GM18870 (cell line): Measurements from ENCODE around the gene IFIT2.

Source experiments
- ATAC-seq: cut with Tn5 transposase; IDR thresholded peaks from one replicate; pipeline ENCODE4 v1.9.1; 2021; ENCODE audit warnings: moderate library complexity; ENCODE audit not compliant: unreplicated experiment

Gene IFIT2

DNA sequence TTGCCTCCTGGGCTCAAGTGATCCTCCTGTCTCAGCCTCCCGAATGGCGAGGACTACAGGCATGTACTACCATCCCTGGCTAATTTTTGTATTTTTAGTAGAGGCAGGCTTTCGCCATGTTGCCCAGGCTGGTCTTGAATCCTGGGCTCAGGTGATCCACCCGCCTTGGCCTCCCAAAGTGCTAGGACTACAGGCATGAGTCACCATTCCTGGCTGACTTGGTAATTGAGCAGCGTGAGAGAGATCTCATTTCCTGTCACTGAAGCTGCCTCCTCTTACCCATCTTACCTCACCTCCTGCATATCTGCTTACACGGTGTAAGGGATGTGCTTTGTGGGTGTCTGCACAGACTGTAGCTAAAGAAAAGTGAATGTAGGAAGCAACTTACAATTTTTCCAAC lies 35.6 kb downstream of the IFIT2 start:
- ATAC-seq: no peak

DNA sequence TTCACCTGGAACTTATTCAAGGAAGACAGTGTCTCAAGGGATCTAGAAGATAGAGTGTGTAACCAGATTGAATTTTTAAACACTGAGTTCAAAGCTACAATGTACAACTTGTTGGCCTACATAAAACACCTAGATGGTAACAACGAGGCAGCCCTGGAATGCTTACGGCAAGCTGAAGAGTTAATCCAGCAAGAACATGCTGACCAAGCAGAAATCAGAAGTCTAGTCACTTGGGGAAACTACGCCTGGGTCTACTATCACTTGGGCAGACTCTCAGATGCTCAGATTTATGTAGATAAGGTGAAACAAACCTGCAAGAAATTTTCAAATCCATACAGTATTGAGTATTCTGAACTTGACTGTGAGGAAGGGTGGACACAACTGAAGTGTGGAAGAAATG lies 36.9 kb downstream of the IFIT2 start:
- no peak for ATAC-seq

DNA sequence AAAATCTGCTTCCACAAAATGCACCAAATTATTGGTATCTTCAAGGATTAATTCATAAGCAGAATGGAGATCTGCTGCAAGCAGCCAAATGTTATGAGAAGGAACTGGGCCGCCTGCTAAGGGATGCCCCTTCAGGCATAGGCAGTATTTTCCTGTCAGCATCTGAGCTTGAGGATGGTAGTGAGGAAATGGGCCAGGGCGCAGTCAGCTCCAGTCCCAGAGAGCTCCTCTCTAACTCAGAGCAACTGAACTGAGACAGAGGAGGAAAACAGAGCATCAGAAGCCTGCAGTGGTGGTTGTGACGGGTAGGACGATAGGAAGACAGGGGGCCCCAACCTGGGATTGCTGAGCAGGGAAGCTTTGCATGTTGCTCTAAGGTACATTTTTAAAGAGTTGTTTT lies 38.0 kb downstream of the IFIT2 start:
- no peak for ATAC-seq

DNA sequence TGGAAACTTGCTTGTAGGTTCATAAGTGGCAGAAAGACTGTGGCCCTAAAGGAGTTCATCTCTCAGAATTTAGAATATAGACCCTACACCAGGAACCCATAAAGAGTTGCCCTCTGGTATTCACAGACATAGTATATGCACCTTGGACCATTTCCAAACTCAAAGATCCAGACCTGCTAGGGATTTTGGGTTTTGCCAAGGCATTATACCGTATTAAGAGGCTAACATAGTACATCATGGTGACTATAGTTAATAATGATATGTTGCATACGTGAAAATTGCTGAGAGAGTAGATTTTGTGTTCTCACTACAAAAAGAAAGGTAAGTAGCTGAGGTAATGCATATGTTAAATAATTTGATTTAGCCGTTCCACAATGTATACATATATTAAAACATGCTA lies 39.8 kb downstream of the IFIT2 start:
- ATAC-seq: no peak

DNA sequence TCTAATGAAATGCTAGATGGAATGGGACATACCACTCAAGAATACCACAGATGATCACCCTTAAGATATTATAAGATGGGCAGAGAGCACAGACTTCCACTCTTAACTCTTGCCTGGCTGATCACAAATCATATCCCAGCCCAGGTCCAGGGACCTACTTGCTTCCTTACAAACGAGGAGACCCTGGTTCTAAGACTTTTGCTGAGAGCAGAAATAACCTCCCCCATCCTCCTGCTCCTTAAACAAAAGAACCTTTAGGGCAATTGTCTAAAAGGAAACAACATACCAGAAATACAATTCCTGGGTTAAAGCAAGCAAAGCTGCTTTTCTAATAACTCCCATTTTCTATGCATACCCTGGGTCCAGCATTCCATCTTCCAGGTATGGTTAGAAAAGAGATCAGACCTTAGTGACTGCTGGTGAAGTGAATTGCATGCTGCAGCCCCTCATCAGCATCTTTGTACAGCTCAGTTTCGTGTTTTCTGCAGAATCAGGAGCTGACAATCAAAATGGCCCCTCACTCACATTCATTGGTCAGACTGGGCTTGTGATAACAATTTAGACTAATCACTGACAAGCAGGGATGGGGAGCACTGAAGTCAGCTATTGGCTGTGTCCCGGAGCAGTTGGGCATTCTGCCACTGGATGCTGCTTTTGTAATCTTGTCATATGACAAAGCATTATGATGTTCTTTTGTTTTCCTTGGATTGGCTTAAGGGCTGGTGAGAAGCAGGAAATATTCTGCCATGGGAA lies 40.5 kb downstream of the IFIT2 start:
- ATAC-seq: no peak

DNA sequence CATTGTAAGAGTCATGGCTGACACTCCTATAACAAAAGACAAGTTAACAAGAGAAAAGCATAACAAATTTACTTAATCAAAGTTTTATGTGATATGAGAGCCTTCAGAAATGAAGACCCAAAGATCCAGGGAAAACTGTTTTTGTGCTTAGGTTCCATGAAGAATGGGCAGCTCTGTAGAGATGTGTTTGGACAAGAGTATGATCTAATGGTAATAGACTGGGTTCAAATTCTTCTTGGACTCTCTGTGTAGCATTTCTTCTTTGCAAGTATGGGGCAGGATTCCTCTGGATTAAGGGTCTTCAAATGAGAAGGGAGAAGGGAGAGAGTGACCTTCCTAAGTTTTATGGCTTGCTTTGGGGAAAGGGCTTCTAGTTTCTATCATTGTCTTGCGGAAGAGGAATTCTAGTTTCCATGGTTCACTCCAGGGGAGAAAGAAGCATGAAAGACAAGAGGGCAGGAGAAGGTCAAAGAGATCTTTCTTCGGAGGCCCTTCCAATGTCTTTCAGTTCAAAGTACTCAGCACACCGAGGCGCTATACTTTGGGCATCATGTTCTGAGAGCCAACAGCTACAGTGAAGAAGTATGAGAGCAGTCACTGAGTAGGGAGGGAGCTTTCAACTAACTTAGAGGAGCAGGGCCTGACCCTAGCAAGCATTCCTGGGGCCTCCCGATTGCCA lies 41.4 kb downstream of the IFIT2 start:
- ATAC-seq: no peak

DNA sequence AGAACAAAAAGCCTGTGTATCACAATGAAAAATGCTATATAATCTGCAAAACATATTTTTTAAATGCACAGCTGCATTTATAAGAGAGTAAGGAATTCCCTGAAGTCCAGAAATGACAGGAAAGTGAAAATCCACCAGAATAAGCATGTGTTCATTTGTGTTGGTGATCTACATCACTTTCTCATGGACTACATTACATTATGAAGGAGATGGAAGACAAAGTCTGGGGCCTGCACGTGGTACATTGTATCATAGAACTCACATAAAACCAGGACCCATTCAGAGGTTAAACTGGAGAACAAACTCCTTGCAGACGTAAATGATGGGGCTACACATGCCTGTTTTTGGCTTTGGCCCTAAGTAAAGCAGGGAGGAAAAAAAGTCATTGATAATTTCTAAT lies 42.3 kb downstream of the IFIT2 start:
- no peak for ATAC-seq

DNA sequence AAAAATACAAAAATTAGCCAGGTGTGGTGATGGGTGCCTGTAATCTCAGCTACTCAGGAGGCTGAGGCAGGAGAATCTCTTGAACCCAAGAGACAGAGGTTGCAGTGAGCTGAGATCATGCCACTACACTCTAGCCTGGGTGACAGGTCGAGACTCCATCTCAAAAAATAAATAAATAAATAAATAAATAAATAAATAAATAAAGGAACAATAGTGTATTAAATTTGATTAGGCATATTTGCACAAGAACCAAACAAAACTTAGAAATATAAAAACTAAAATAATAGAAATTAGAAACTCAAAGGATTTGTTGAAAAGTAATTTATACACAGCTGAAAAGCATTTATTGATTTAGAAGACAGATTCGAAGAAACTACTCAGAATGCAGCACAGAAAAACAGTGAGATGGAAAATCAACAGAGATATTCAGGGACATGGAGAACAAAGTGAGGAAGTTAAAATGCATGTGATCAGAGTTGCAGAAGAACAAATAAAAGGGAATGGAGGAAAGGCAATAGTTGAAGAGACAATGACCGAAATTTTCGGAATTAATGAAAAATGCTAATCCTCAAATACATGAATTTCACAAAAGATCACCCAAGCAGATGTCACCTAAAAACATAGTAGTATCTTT lies 43.6 kb downstream of the IFIT2 start:
- ATAC-seq: no peak

DNA sequence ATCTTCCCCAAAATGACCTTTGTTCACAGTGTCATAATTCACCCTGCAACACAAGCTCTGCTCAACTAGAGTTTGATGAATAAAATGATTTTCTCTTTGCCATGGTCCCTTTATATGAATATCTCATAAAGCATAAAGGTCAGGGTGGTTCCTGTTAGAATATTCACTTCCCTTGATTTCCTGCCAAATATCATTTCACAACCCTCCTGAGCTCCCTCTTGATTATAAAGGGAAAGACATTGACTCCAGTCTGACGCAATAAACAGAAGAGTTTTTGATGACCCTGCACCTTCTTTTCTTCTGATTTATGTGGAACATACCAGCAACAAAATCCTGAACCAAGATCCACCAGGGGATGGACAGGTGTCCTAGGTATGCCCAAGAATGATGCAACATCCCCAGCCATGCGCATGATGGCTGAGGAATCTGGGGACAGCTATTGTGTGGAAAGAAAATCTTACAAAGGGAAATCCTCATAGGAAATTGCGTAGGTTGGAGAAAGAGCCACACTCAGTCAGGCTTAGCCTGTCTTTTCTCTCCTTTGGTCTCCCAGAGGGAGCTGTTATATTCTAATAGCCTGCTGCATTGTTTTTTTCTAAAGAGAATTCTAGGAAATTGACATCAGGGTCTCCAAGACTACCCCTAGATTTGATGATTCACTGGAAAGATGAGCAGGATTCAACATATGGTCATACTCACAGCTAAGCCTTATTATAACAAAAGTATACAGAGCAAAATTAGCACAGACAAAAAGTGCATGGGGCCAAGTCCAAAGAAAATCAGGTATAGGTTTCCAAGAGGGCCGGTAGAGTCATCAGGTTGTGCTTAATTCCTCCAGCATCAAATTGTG lies 44.8 kb downstream of the IFIT2 start:
- no peak for ATAC-seq

DNA sequence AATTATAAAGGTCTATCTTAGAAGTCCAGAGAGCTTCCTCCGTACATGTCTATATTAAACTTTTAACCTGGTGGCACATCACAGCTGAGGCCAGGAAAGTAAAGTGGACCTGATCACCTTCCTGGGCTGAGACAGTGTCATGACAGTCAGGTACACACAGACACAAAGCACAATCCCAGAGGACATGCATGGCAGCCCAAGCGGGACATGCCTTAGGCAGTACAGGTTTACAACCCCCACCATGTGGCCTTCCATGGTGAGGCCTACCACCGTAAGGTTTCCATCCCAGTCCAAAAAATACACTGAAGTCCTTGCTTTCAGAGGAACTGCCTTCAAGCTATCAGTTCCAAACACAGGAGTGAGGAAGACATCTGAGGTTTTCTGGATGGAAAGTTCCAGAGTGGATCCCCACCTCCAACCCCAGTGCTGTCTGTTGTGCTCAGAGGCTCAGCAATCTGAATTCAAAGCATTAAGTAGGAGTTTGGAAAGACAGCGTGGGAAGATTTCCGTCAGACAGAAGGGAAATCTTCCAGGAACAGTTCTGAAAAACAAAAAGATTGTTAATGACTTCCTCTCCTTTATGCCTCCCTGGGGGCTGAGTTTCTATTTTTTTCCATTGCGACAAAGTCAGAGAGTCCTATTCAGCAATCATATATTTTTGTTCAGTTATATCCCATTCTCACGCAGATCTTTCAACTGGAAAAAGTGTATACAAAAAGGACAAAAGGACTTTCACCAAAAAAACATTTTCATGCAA lies 46.0 kb downstream of the IFIT2 start:
- ATAC-seq: no peak

DNA sequence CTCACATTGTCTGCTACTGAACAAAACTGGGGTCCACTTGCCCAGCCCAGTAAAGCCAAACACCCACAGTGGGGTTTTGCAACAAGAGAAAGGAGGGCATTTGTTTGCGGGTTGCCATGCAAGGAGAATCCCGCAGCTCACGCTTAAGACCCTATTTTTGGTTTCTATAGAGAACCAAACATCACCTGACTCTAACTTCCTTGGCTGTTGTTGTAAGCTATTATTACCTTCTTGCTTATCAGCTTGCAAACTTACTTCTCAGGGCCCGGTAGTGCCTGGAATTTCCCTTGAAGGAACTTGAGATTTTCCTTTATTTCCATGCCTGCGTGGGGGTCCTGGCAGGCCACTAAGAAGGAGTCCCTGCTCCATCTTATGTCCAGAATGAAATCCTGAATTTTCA lies 46.6 kb downstream of the IFIT2 start:
- ATAC-seq: no peak

DNA sequence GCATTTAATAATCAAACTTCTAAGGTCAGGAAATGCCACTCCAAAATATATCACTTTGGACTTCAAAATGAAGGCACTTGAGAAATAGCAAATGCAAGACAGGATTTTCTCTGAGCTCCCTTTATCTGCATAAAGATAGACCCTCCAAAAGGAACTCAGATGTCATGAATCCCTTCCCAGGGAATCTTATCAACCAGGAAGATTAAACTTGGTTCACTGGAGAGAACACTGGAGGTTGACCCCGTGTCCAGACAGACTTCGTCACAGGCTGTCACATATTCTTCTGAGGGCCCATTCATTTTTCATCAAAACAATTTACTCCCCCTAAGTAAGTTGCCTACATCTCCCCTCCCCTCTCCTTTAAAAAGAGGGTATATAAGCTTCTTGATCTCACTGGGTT lies 47.1 kb downstream of the IFIT2 start:
- ATAC-seq: no peak

DNA sequence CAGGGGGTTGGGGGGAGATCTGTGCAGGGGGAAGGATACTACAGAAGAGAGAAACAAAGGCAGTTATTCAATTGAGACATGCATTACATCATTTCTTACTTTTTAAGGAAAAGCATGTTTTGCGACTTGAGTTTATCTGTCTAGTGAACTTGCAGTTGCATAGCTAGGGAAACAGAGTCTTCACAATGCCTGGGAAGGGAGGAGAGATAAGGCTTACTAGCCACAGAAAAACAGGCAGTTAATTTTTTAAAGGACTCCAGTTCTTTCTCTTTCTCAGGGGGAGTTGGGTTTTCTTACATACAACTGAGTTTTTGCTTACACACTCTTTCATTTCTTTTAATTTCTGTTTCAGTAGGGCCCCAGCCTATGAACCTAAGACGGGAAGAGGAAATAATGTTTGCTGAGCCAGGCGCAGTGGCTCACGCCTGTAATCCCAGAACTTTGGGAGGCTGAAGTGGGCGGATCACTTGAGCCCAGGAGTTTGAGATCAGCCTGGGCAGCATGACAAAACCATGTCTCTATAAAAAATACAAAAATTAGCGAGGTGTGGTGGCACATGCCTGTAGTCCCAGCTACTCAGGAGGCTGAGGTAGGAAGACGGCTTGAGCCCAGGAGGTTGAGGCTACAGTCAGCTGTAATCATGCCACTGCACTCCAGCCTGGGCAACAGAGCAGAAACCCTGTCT lies 48.9 kb downstream of the IFIT2 start:
- peak; percentile 32 for ATAC-seq

DNA sequence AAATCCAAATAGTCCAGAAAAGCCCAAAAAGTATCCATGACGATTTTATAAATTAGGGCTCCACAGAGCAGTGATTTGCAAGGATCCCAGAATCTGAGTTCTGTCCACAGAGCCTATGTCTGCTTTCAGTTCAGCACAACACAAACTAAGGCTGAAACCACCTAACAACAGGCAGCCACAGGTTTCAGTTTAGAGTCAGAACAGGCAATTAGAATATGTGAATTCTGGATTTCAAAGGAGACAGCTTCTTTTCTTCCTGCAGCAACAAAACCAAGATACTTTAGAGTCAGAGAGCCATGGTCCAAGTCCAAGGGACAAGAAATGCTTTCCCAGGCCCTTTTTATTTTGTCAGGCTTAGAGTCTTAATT lies 49.5 kb downstream of the IFIT2 start:
- ATAC-seq: peak; percentile 79

DNA sequence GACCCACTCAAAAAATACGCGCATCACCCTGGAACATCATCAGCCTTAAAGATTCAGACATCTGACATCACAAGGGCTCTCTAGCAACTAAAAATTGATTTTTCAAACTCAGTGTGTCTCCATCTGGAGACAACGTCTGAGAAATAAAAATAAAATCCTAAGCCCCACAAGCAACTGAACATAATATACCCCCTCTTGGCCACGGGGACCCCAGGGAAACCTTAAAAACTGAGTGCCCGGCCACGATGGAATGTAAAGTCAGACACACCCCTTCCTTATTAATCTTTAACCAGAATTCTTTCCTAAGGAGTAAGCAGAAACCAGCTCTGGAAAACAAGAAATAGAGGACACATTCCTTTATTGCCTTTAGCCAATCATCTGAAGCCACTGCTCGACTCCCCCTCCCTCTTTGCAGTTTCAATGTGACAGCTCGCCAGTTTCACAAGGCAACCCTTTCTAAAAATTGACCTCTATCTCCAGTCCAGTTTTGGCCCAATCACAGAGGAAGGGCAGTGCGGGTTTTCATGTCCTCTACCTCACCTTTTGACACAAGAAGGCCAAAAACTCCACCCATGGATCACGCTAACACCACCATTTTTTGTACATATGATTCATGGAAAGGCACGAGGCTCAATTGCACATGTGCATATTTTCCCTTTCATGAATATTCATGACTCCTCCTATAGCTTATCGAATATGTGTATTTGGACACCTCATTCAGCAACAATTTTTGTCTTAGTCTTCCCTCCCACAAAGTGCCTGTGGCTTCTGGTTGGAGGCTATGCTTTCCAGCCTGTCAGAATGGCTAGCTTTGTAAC lies 50.1 kb downstream of the IFIT2 start:
- no peak for ATAC-seq

DNA sequence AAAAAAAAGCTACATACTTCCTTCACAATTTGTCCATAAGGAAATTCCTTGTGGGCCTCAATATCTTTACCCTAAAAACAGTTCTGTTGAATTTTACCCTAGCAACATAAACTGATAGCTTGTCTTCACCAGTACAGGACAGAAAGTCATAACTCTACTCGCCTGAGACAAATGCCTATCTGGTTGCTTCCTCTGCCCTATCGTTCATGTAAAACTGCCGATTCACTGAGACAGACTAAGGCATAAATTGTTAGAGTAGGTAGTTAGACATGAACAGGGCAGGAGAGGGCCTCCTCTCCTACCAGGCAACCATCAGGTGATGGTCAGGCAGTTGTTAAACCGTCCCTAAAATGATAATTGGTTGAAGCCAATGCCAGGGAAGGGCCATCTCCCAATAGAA lies 51.0 kb downstream of the IFIT2 start:
- no peak for ATAC-seq

DNA sequence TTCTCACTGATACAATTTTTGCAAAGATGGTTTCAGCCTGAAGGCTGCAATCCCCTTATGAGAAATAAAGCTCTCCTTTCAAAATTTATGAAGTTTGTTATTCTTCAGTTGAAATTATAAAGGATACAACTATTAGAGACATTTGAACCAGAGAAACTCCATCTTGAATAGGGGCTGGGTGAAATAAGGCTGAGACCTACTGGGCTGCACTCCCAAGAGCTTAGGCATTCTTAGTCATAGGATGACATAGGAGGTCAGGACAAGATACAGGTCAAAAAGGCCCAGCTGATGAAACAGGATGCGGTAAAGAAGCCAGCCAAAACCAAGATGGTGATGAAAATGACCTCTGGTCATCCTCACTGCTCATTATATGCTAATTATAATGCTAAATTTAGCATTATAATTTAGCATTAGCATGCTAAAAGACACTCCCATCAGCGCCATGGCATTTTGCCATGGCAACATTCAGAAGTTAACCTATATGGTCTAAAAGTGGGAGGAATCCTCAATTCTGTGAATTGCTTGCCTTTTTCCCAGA lies 53.6 kb downstream of the IFIT2 start:
- ATAC-seq: no peak

DNA sequence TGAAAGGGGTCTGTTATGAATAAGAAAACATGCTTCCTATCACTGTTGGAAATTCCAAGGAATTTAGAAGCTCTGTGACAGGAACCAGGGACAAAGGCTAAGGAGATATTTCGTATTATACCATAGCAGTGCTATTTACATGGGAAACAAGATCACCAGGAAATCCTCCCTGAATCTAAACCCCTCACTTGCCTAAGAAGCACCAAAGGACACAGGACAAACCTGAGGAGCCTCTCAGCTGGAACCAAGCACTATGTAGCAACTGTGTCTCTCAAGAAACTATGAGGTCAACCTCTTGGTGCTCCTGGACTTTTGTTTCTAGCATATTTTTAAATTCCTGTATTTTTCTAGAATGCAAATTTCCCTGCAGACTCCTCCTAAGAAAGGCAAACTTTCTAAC lies 55.2 kb downstream of the IFIT2 start:
- ATAC-seq: no peak

DNA sequence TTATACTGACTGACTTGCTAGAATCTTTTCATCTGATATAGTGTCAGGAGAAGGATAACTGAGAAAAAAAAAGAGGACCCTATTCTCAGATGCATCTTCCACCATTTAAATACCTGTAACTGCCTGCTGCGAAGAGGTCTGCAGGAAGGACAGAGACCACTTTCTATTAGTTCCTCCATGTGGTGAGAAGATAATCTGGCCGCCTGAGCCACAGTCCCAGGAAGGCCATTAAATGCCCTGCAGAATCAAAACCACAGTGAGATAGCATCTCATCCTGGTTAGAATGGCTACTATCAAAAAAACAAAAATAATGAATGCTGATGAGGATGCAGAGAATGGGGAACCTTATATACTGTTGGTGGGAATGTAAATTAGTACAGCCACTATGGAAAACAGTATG lies 56.1 kb downstream of the IFIT2 start:
- ATAC-seq: no peak
